ENCODE results near the gene MAP3K4. TPM values are rescaled to one million over a fixed set of nuclear protein-coding genes. Genes with fewer than 3 reads are reported as not detected.
"Not testable (repeated sequence)": the region's sequence is repeated elsewhere in the genome, so short reads cannot be mapped to it uniquely, and the experiment has no call there.

MAP3K4 gene
- total RNA-seq, 4 donors from 2014 or later = 22.8 to 33.8 (median 30.4) TPM

DNA sequence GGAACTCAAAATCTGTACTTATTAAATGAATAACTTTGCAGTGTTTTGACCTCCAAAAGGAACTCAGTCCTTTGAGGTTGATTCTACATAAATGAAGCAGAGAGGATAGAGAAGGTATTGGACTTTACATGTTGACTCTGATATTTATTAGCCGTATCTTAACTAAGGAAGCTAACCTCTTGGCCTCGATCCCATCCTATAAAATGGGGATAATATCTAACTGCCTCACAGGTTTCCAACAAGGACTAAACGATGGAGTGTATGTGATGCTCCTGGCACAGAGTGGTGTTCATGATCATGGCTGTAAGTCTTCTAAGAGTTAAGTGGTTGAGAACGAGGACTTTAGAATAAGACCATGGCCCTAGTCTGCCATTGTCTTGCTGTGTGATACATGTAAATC lies 24.2 kb upstream of the MAP3K4 start:
- 58 to 67% methylated on average over 4 of the region's 4 CpGs for WGBS, 2 donors

DNA sequence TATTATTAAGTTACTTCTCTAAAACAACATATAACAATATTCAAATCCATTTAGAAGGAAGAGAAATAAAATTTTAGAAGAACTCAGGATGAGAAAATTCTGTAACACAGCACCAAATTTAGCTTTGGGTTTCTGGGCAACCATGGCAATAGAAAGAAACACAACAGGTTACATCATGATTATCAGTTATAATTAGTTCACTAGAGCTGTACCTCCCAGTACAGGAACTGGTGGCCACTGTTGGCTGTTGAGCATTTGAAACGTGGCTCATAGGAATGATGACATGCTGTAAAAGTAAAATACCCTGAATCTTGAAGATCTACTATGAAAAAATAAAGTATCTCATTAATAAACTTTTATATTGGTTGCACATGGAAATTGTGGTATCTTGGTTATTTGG lies 23.7 kb upstream of the MAP3K4 start:
- DNase-seq (ENCODE audit: low spot score in 2 of 2) = no peak
- intact Hi-C loops (cut with DNase I; ENCODE audit: low total_unique reads) = no loop called here
- 8 to 12% methylated on average over 1 of the region's 1 CpG for WGBS, 2 donors
- no peak for TF ChIP-seq POLR2A (IDR thresholded peaks at IDR 0.05)
- TF ChIP-seq, protein P1, sequence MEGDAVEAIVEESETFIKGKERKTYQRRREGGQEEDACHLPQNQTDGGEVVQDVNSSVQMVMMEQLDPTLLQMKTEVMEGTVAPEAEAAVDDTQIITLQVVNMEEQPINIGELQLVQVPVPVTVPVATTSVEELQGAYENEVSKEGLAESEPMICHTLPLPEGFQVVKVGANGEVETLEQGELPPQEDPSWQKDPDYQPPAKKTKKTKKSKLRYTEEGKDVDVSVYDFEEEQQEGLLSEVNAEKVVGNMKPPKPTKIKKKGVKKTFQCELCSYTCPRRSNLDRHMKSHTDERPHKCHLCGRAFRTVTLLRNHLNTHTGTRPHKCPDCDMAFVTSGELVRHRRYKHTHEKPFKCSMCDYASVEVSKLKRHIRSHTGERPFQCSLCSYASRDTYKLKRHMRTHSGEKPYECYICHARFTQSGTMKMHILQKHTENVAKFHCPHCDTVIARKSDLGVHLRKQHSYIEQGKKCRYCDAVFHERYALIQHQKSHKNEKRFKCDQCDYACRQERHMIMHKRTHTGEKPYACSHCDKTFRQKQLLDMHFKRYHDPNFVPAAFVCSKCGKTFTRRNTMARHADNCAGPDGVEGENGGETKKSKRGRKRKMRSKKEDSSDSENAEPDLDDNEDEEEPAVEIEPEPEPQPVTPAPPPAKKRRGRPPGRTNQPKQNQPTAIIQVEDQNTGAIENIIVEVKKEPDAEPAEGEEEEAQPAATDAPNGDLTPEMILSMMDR (IDR thresholded peaks at IDR 0.05) = no peak
- H3K4me3 ChIP-seq (ENCODE audit: low read depth, poor library complexity, severe bottlenecking) = no peak overlapping the region

More for the DNA sequence above, 24.2 kb upstream of the MAP3K4 start:
- intact Hi-C loops (cut with DNase I; ENCODE audit: low total_unique reads) = no loop called here
- TF ChIP-seq, protein P1 (IDR thresholded peaks at IDR 0.05) = no peak
- TF ChIP-seq POLR2A (IDR thresholded peaks at IDR 0.05) = no peak
- no peak for DNase-seq (ENCODE audit: low spot score in 2 of 2)
- no peak overlapping the region for H3K4me3 ChIP-seq (ENCODE audit: low read depth, poor library complexity, severe bottlenecking)

DNA sequence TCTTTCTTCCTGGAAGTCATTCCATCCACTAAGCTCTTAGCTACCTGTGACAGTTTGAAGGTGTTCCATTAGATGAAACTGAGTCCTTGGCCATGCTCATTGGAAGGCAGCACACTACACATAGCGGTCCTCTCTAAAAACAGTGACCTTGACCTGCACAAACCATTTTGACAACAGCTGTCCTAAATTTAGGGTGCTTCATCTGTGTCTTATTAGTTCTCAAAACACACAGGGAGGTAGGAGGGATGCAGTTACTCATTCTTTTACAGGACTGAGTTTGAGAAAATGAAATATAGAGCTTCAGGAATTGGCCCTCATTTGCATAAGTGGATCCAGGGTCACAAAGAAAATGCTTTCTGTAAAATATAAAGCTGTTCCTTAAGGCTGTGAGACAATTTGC lies 20.4 kb upstream of the MAP3K4 start:
- 79 to 83% methylated on average over 1 of the region's 1 CpG for WGBS, 2 donors
- intact Hi-C loops (cut with DNase I; ENCODE audit: low total_unique reads) = no loop called here
- TF ChIP-seq POLR2A (IDR thresholded peaks at IDR 0.05) = no peak
- TF ChIP-seq, protein P1 (IDR thresholded peaks at IDR 0.05) = no peak
- no peak for DNase-seq (ENCODE audit: low spot score in 2 of 2)
- no peak overlapping the region for H3K4me3 ChIP-seq (ENCODE audit: low read depth, poor library complexity, severe bottlenecking)

DNA sequence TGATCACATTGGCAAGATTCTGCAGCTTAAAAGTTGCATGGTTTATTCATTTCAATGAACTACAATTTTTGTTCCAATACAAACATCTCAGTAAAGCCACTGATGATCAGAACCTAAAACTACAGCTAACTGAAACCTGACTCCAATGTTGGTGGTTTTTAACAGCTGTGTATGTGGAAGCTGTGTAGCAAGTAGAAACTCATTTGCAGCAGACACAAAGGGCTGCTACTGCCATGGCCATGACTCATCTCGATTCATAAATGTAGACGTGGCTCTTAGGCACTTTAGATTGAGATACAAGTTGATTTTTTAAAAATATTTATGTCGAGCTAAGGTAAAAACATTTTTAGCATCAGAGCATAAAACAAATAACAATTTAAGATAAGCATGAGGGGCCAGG lies 19.5 kb upstream of the MAP3K4 start:
- TF ChIP-seq, protein P1 (IDR thresholded peaks at IDR 0.05) = no peak
- TF ChIP-seq POLR2A (IDR thresholded peaks at IDR 0.05) = no peak
- intact Hi-C loops (cut with DNase I; ENCODE audit: low total_unique reads) = no loop called here
- DNase-seq (ENCODE audit: low spot score in 2 of 2) = no peak
- H3K4me3 ChIP-seq (ENCODE audit: low read depth, poor library complexity, severe bottlenecking) = no peak overlapping the region
- WGBS, 2 donors = 19 to 28% methylated on average over 3 of the region's 3 CpGs

DNA sequence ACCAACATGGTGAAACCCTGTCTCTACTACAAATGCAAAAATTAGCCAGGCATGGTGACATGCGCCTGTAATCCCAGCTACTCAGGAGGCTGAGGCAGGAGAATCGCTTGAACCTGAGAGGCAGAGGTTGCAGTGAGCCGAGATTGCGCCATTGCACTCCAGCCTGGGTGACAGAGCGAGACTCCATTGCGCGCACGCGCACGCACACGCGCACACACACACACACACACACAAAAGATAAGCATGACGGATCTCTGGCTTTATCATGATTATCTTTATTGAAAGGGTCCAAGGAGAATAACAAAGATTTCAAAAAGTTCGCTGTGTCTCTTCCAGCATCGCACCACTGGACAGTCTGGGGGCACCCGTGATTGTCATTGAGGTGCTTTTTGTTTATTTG lies 19.0 kb upstream of the MAP3K4 start:
- WGBS, 2 donors = 86 to 89% methylated on average over 16 of the region's 16 CpGs
- intact Hi-C loops (cut with DNase I; ENCODE audit: low total_unique reads) = not testable (repeated sequence)

DNA sequence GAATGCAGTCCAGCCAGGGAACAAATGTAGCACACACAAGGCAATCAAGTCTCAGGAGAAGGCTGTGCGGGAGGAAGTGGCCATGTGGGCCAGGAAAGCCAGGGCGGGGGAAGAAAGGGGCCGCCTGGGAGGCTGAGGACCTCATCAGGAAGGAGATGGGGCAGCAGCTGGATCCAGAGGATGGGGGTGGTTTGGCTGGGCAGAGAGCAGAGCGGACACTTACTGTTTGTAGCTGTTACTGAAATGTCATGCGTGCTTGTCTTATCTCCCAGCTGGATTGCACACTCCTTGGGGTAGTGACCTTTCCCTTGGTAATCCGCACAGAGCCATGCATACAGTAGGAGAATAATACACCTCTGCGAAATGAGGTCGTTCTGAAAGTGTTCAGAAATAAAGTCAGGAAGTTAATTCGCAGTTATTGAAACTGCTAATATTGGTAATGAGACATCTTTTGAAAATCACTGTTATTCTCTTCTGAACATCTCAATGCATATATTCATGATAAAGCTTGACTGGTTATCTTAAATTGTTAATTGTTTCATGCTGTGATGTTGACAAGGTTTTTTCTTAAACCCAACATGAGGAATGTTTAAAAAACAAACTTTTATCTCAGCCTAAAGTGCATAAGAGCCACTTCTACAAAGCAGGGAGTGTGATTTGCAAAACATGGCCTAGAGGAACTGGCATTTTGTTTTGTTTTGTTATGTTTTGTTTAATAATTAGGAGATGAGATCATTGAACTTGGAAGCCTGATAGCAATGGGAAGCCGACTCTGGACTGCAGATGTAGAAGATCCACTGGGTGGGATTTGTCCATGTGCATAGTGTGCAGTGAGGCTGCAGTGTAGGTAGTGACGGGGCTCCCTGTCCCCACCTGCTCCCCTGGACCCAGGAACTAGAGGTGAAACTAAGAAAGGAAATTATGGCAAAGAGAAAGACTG lies 18.0 kb upstream of the MAP3K4 start:
- intact Hi-C loops (cut with DNase I; ENCODE audit: low total_unique reads) = no loop called here
- WGBS, 2 donors = 46 to 50% methylated on average over 11 of the region's 11 CpGs
- no peak for DNase-seq (ENCODE audit: low spot score in 2 of 2)
- TF ChIP-seq POLR2A (IDR thresholded peaks at IDR 0.05) = no peak
- TF ChIP-seq, protein P1 (IDR thresholded peaks at IDR 0.05) = no peak
- H3K4me3 ChIP-seq (ENCODE audit: low read depth, poor library complexity, severe bottlenecking) = no peak overlapping the region

More for the DNA sequence above, 19.0 kb upstream of the MAP3K4 start:
- not testable (repeated sequence) for DNase-seq (ENCODE audit: low spot score in 2 of 2); H3K4me3 ChIP-seq (ENCODE audit: low read depth, poor library complexity, severe bottlenecking)

Measured in lower leg skin (tissue), 4 donors.